ENCODE data around the gene RGS6.

DNA sequence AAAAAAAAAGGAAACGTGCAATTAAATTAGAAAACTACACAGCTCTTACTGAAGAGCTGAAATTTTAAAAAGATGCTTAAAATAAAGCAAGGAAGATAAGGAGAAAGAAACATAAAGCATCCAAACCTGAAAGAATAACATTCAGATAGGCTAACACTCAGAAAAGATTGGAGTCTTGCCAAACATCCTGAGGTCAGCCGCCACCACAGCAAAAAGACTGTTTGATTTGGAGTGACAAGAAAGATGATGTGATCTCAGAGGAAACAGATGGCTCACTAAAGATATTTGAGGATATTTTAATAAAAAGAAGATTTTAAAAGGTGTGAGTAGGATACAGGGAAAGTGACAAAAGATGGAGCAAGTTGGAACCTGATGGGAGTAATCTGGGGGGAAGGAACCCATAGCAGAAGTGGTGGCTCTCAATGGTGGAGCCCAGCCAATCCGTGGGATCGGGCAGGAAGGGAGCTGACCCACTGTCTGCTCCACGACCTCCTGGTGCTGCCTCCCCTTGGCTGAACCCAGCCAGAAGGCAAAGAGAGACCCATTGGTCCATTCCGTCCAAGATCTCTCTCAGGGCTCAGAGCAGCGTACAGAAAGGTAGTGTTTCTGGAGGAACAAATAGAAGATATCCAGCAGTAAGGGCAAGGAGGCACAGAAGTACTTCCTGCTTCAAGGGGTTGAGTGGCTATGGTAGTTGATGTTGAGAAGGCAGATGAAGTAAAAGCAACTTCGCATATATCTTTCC, 469.6 kb downstream of the RGS6 start:
- TF ChIP-seq, protein P1, sequence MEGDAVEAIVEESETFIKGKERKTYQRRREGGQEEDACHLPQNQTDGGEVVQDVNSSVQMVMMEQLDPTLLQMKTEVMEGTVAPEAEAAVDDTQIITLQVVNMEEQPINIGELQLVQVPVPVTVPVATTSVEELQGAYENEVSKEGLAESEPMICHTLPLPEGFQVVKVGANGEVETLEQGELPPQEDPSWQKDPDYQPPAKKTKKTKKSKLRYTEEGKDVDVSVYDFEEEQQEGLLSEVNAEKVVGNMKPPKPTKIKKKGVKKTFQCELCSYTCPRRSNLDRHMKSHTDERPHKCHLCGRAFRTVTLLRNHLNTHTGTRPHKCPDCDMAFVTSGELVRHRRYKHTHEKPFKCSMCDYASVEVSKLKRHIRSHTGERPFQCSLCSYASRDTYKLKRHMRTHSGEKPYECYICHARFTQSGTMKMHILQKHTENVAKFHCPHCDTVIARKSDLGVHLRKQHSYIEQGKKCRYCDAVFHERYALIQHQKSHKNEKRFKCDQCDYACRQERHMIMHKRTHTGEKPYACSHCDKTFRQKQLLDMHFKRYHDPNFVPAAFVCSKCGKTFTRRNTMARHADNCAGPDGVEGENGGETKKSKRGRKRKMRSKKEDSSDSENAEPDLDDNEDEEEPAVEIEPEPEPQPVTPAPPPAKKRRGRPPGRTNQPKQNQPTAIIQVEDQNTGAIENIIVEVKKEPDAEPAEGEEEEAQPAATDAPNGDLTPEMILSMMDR (IDR thresholded peaks at IDR 0.05): no peak
- no peak for TF ChIP-seq POLR2A (IDR thresholded peaks at IDR 0.05)
- no peak for TF ChIP-seq EP300 (IDR thresholded peaks at IDR 0.05)
- TF ChIP-seq POLR2AphosphoS5 (IDR thresholded peaks at IDR 0.05): no peak
